Activated CD8-positive, alpha-beta memory T cell treated with anti-CD3 and anti-CD28 coated beads, Interleukin-2, amount 50 U/mL, for 48 hours (primary cell): ENCODE results near the gene CACNA1E.

Experiments used
- DNase-seq: peaks from one replicate; pipeline ENCODE4 v3.0.0-alpha.2; 2020

Gene CACNA1E

GRCh38 chr1:181483285-181484195, at the start of gene CACNA1E:
CACNA1E (plus strand) TSS chr1:181483517; CDS start chr1:181483745, 228 bp downstream.
- DNase-seq = no peak

- DNase-seq = no peak
Observed at GRCh38 chr1:181433931-181434330, 49.4 kb upstream of the CACNA1E start.

GRCh38 chr1:181438013-181438412, 45.3 kb upstream of the CACNA1E start:
- DNase-seq = no peak

- no peak for DNase-seq
Observed at GRCh38 chr1:181440510-181440909, 42.8 kb upstream of the CACNA1E start.

- no peak for DNase-seq
Observed at GRCh38 chr1:181442181-181442525, 41.2 kb upstream of the CACNA1E start.

- no peak for DNase-seq
Observed at GRCh38 chr1:181443231-181443853, 40.0 kb upstream of the CACNA1E start.

- no peak for DNase-seq
Observed at GRCh38 chr1:181445436-181445835, 37.9 kb upstream of the CACNA1E start.

GRCh38 chr1:181448461-181448860, 34.9 kb upstream of the CACNA1E start:
- no peak for DNase-seq

- DNase-seq = no peak
Observed at GRCh38 chr1:181451661-181452230, 31.6 kb upstream of the CACNA1E start.

GRCh38 chr1:181452746-181453145, 30.6 kb upstream of the CACNA1E start:
- no peak for DNase-seq

GRCh38 chr1:181453541-181454201, 29.6 kb upstream of the CACNA1E start:
- no peak for DNase-seq

GRCh38 chr1:181456551-181456950, 26.8 kb upstream of the CACNA1E start:
- DNase-seq = no peak

- DNase-seq = no peak
Observed at GRCh38 chr1:181458419-181458818, 24.9 kb upstream of the CACNA1E start.

GRCh38 chr1:181459067-181459466, 24.2 kb upstream of the CACNA1E start:
- no peak for DNase-seq

- no peak for DNase-seq
Observed at GRCh38 chr1:181469829-181470228, 13.5 kb upstream of the CACNA1E start.

GRCh38 chr1:181475580-181475979, 7.7 kb upstream of the CACNA1E start:
- no peak for DNase-seq

- no peak for DNase-seq
Observed at GRCh38 chr1:181476581-181476980, 6.7 kb upstream of the CACNA1E start.

GRCh38 chr1:181478306-181478705, 5.0 kb upstream of the CACNA1E start:
- DNase-seq = no peak

GRCh38 chr1:181479137-181479745, 4.1 kb upstream of the CACNA1E start:
- no peak for DNase-seq

- no peak for DNase-seq
Observed at GRCh38 chr1:181482001-181482430, 1.3 kb upstream of the CACNA1E start.

- DNase-seq = peak; percentile 76
Observed at GRCh38 chr1:181482521-181483284, 614 bp upstream of the CACNA1E start.

GRCh38 chr1:181484821-181485220, 1.5 kb downstream of the CACNA1E start:
- DNase-seq = no peak
